ENCODE measurements around the gene APOL2. TPM values are rescaled to one million over a fixed set of nuclear protein-coding genes. Genes with fewer than 3 reads are reported as not detected.

APOL2 gene
- total and polyA plus RNA-seq, 10 of the 15 experiments (the other 5 are each of a cell fraction or from before 2014, with no cell fraction given): 4.4 to 39.9 (median 25.0) TPM

DNA sequence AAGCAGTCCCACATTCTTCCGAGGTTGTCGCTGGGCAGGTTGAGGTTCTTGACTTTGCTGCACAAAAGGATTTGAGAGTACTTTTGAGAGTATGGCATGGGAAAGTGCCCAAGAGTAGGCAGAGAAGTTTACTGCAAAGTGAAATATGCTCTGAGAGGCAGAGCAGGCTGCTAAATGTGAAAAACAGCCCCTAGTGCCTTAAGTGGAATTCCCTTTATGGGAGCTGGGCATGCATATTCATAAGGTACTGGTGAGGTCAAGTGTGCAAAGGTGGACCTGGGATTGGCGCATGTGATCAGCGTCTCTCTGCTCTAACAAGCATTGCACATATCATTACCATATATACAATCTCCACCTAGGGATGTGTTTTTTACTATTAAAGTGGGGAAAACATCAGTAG, 25.7 kb downstream of the APOL2 start:
- H3K9me3 ChIP-seq (replicated peaks; ENCODE audit: control insufficient read depth, insufficient read depth, low read length): peaks cover 2% of the 10 kb centered on the region; the same call in 1 of the 3 replicates
- ChIA-PET CTCF (interaction anchor here (1.0 to 1.3 kb wide), 2 partner anchors 73 to 87 kb away, joined by 3 to 4 read pairs; no protein-coding TSS in a partner anchor), SMC1A (ENCODE audit: uncharacterized antibody, unreplicated experiment) (interaction anchor here (1.0 to 2.0 kb wide), 4 partner anchors 9 to 22 kb away, joined by 3 to 5 read pairs (median 4); no protein-coding TSS in a partner anchor), RAD21 (ENCODE audit: unreplicated experiment) (no interaction called here), POLR2A (no interaction called here)
- WGBS (ENCODE audit: insufficient coverage, insufficient replicate concordance, low lambda C conversion rate, missing lambda C conversion rate): 80% methylated on average over 4 of the region's 4 CpGs
- TF ChIP-seq, protein P1, sequence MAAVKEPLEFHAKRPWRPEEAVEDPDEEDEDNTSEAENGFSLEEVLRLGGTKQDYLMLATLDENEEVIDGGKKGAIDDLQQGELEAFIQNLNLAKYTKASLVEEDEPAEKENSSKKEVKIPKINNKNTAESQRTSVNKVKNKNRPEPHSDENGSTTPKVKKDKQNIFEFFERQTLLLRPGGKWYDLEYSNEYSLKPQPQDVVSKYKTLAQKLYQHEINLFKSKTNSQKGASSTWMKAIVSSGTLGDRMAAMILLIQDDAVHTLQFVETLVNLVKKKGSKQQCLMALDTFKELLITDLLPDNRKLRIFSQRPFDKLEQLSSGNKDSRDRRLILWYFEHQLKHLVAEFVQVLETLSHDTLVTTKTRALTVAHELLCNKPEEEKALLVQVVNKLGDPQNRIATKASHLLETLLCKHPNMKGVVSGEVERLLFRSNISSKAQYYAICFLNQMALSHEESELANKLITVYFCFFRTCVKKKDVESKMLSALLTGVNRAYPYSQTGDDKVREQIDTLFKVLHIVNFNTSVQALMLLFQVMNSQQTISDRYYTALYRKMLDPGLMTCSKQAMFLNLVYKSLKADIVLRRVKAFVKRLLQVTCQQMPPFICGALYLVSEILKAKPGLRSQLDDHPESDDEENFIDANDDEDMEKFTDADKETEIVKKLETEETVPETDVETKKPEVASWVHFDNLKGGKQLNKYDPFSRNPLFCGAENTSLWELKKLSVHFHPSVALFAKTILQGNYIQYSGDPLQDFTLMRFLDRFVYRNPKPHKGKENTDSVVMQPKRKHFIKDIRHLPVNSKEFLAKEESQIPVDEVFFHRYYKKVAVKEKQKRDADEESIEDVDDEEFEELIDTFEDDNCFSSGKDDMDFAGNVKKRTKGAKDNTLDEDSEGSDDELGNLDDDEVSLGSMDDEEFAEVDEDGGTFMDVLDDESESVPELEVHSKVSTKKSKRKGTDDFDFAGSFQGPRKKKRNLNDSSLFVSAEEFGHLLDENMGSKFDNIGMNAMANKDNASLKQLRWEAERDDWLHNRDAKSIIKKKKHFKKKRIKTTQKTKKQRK (IDR thresholded peaks at IDR 0.05; ENCODE audit: low read depth, low read length): no peak
- TF ChIP-seq NFYA (IDR thresholded peaks at IDR 0.05; ENCODE audit: borderline replicate concordance, low read depth, low read length) (no peak), POU2F2 (IDR thresholded peaks at IDR 0.05; ENCODE audit: borderline replicate concordance, low read depth, low read length) (peak; percentile 55; the same call in 2 of the 3 replicates)
- TF ChIP-seq, protein P2, sequence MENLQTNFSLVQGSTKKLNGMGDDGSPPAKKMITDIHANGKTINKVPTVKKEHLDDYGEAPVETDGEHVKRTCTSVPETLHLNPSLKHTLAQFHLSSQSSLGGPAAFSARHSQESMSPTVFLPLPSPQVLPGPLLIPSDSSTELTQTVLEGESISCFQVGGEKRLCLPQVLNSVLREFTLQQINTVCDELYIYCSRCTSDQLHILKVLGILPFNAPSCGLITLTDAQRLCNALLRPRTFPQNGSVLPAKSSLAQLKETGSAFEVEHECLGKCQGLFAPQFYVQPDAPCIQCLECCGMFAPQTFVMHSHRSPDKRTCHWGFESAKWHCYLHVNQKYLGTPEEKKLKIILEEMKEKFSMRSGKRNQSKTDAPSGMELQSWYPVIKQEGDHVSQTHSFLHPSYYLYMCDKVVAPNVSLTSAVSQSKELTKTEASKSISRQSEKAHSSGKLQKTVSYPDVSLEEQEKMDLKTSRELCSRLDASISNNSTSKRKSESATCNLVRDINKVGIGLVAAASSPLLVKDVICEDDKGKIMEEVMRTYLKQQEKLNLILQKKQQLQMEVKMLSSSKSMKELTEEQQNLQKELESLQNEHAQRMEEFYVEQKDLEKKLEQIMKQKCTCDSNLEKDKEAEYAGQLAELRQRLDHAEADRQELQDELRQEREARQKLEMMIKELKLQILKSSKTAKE (IDR thresholded peaks at IDR 0.05; ENCODE audit: low read depth, poor library complexity, severe bottlenecking): no peak
- no peak overlapping the region for H3K4me2 ChIP-seq (ENCODE audit: control insufficient read depth, insufficient read depth)
- no peaks in the 10 kb centered on the region for H3K36me3 ChIP-seq (ENCODE audit: control insufficient read depth in 2 of 2, insufficient read depth in 2 of 2, low read length in 1 of 2)
- no TSS peak for BruUV-seq (replicated peaks)
- in situ Hi-C loops (cut with MboI): no loop called here
- intact Hi-C loops (cut with micrococcal nuclease; ENCODE audit: unreplicated experiment): no loop called here
- H3K79me2 ChIP-seq (ENCODE audit: control insufficient read depth, insufficient read depth, low read length): no peaks in the 10 kb centered on the region
- H3K9ac ChIP-seq (ENCODE audit: control insufficient read depth, insufficient read depth, low read length): no peak overlapping the region
- H4K20me1 ChIP-seq (ENCODE audit: control insufficient read depth, insufficient read depth): no peaks in the 10 kb centered on the region
- no peak for FAIRE-seq
- H3K4me3 ChIP-seq: no peak overlapping the region
- no peak for ATAC-seq
- no peaks in the 10 kb centered on the region for H3K27me3 ChIP-seq (replicated peaks in 1 of 2; ENCODE audit: control insufficient read depth in 2 of 2, insufficient read depth in 2 of 2, low read length in 1 of 2)
- DNase-seq (ENCODE audit: low read depth, low spot score): no peak
- H2AFZ ChIP-seq (ENCODE audit: control insufficient read depth, low read depth, low read length): no peak overlapping the region
- no peak overlapping the region for H3K27ac ChIP-seq (ENCODE audit: control insufficient read depth, insufficient read depth)
- peaks cover 4% of the 10 kb centered on the region for H3K4me1 ChIP-seq (ENCODE audit: control insufficient read depth, insufficient read depth, low read length)
